ENCODE data around the gene SRP14.
A peak's percentile ranks its signal among the peaks of the same experiment; 100 is the strongest.
"Not testable (repeated sequence)": the region's sequence is repeated elsewhere in the genome, so short reads cannot be mapped to it uniquely, and the experiment has no call there.

SRP14 gene

GRCh38 chr15:40082195-40082883 lies 43.4 kb upstream of the SRP14 start:
- no peak for DNase-seq (ENCODE audit: low read depth)
- TF ChIP-seq CTCF (IDR thresholded peaks at IDR 0.05; ENCODE audit: low read length, missing control alignments) = no peak
- H3K4me3 ChIP-seq (replicated peaks; ENCODE audit: low read depth, low read length) = no peak overlapping the region

DNA sequence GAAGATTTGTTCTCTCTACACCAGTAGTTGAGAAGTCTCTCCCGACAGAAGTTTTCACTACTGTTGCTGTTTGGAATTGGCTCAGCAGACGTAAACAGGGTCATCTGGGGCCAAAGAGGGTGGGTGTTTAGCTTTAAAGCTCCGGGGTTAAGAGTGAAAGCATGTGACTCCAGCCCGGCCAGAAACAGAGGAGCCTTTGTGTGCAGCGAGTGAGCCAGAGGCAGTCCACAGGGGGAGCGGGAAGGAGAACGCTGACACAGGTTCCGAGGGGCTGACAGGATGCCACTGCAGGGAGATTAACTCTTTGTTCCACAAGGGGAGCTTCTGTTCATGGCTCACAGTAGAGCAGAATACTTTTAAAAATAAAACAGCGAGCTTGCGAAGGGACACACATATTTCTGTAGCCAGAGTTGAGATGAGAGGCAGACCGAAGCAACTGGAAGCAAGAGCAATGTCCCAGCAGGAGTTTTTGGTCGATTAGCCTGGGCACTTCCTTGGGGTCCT lies 42.8 kb upstream of the SRP14 start:
- no peak for TF ChIP-seq CTCF (IDR thresholded peaks at IDR 0.05; ENCODE audit: low read length, missing control alignments)
- DNase-seq (ENCODE audit: low read depth) = peak; percentile 86
- H3K4me3 ChIP-seq (replicated peaks; ENCODE audit: low read depth, low read length) = peak overlapping the region; percentile 42

GRCh38 chr15:40080847-40081246 lies 41.9 kb upstream of the SRP14 start:
- H3K4me3 ChIP-seq (replicated peaks; ENCODE audit: low read depth, low read length) = peak overlapping the region; percentile 42
- TF ChIP-seq CTCF (IDR thresholded peaks at IDR 0.05; ENCODE audit: low read length, missing control alignments) = no peak
- DNase-seq (ENCODE audit: low read depth) = no peak

DNA sequence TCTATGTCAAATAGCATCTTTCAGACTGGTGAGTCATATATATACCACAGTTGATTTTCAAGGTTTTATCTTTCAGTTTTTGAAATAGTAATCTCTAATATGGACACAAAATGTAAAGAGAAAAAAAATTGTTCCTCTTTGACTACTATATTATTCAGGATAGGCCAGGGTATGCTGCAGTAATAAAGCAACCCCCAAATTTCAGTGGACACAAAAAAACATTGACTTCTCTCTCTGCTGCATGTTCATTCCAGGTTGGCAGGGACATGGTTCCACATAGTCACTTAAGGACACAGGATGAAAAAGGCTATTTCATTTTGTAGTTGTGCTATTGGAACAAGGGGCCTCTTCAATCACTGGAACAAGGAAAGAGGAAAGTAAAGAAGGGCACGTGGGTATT lies 41.1 kb upstream of the SRP14 start:
- H3K4me3 ChIP-seq (replicated peaks; ENCODE audit: low read depth, low read length) = no peak overlapping the region

GRCh38 chr15:40079456-40079855 lies 40.5 kb upstream of the SRP14 start:
- TF ChIP-seq CTCF (IDR thresholded peaks at IDR 0.05; ENCODE audit: low read length, missing control alignments) = no peak
- no peak overlapping the region for H3K4me3 ChIP-seq (replicated peaks; ENCODE audit: low read depth, low read length)
- DNase-seq (ENCODE audit: low read depth) = no peak

More for the DNA sequence above, 41.1 kb upstream of the SRP14 start:
- DNase-seq (ENCODE audit: low read depth) = no peak
- no peak for TF ChIP-seq CTCF (IDR thresholded peaks at IDR 0.05; ENCODE audit: low read length, missing control alignments)

- no peak overlapping the region for H3K4me3 ChIP-seq (replicated peaks; ENCODE audit: low read depth, low read length)
- no peak for DNase-seq (ENCODE audit: low read depth)
- no peak for TF ChIP-seq CTCF (IDR thresholded peaks at IDR 0.05; ENCODE audit: low read length, missing control alignments)
These were observed 36.5 kb upstream of the SRP14 start for GRCh38 chr15:40075298-40076044.

- not testable (repeated sequence) for DNase-seq (ENCODE audit: low read depth); H3K4me3 ChIP-seq (replicated peaks; ENCODE audit: low read depth, low read length)
These were observed 35.7 kb upstream of the SRP14 start for GRCh38 chr15:40074656-40075055.

GRCh38 chr15:40073716-40074490 lies 34.9 kb upstream of the SRP14 start:
- not testable (repeated sequence) for DNase-seq (ENCODE audit: low read depth)

More at GRCh38 chr15:40073716-40074490, 34.9 kb upstream of the SRP14 start:
- H3K4me3 ChIP-seq (replicated peaks; ENCODE audit: low read depth, low read length) = not testable (repeated sequence)
